ENCODE results near the gene SH3GLB1.

Gene SH3GLB1

DNA sequence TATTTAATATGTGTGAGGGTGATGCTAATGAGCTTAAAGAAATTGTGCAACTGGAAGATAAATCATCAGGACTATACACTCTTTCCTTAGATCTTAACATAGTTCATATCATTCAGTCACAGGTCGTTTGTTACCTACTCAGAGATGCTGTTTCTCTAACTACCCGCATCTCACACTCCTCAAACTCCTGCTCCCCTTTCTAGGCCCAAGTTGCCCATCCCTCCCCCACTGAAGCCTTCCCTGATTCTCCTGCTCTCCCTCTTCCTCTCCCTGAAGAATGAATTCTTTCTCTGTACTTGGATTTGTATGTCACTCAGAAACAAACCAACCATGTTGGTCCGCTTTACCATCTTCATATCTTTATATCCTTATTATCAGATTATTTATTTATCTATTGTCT is 9.1 kb downstream of the SH3GLB1 start:
- no peaks in the 10 kb centered on the region for H3K27me3 ChIP-seq (ENCODE audit: control insufficient read depth in 1 of 2, insufficient read depth in 1 of 2, low read length in 2 of 2)
- no peaks in the 10 kb centered on the region for H3K79me1 ChIP-seq (replicated peaks; ENCODE audit: low read length, poor library complexity, severe bottlenecking)
- H3K23ac ChIP-seq (ENCODE audit: low read length in 2 of 2), result no peak overlapping the region
- H2BK5ac ChIP-seq (ENCODE audit: low read depth, low read length, poor library complexity, severe bottlenecking), result no peak overlapping the region
- peaks cover 7 to 61% of the 10 kb centered on the region in 2 experiments for H3K36me3 ChIP-seq (ENCODE audit: control insufficient read depth in 1 of 2, insufficient read depth in 2 of 2, low read depth in 1 of 2, low read length in 2 of 2)
- WGBS, result 93% methylated on average over 2 of the region's 3 CpGs
- no peak overlapping the region for H2BK15ac ChIP-seq (ENCODE audit: low read depth, poor library complexity, severe bottlenecking)
- no peak overlapping the region for H3K4me3 ChIP-seq (ENCODE audit: insufficient read depth in 1 of 2, low read depth in 1 of 2, low read length in 2 of 2)
- H3K14ac ChIP-seq (ENCODE audit: low read length in 2 of 2), result no peak overlapping the region
- no peak overlapping the region for H3K18ac ChIP-seq (ENCODE audit: low read depth in 1 of 2, low read length in 2 of 2)
- no peak overlapping the region for H3K4ac ChIP-seq (ENCODE audit: low read depth in 1 of 2, low read length in 2 of 2)
- H4K91ac ChIP-seq (ENCODE audit: low read length), result no peak overlapping the region
- H3K4me1 ChIP-seq (ENCODE audit: control insufficient read depth, insufficient read depth, low read depth, low read length), result peaks cover 3% of the 10 kb centered on the region
- no peak overlapping the region for H2BK120ac ChIP-seq (ENCODE audit: low read depth, low read length)
- H3K27ac ChIP-seq (ENCODE audit: low read length, poor library complexity, severe bottlenecking), result no peak overlapping the region
- no peak overlapping the region for H4K8ac ChIP-seq (ENCODE audit: low read length)
- H2AK5ac ChIP-seq (ENCODE audit: low read length, severe bottlenecking), result no peak overlapping the region
- no peak overlapping the region for H2BK12ac ChIP-seq (ENCODE audit: low read length in 2 of 2)
- H3K4me2 ChIP-seq (ENCODE audit: low read length, poor library complexity, severe bottlenecking), result no peak overlapping the region
- no peaks in the 10 kb centered on the region for H3K9me3 ChIP-seq (ENCODE audit: control insufficient read depth, low read length)
- no peak overlapping the region for H2AFZ ChIP-seq (ENCODE audit: low read depth, low read length)
- no peak for DNase-seq
- no peak overlapping the region for H3K9ac ChIP-seq (ENCODE audit: low read length)

- Histone ChIP-seq H3K27ac (ENCODE audit: low read length, poor library complexity, severe bottlenecking) (no peak overlapping the region), H3K36me3 (ENCODE audit: control insufficient read depth in 1 of 2, insufficient read depth in 2 of 2, low read depth in 1 of 2, low read length in 2 of 2) (peaks cover 7 to 67% of the 10 kb centered on the region in 2 experiments), H3K23ac (ENCODE audit: low read length in 2 of 2) (no peak overlapping the region), H3K27me3 (ENCODE audit: control insufficient read depth in 1 of 2, insufficient read depth in 1 of 2, low read length in 2 of 2) (no peaks in the 10 kb centered on the region), H3K4me3 (ENCODE audit: insufficient read depth in 1 of 2, low read depth in 1 of 2, low read length in 2 of 2) (no peak overlapping the region), H2BK12ac (ENCODE audit: low read length in 2 of 2) (no peak overlapping the region), H4K91ac (ENCODE audit: low read length) (no peak overlapping the region), H3K9me3 (ENCODE audit: control insufficient read depth, low read length) (no peaks in the 10 kb centered on the region), H3K9ac (ENCODE audit: low read length) (no peak overlapping the region), H3K4ac (ENCODE audit: low read depth in 1 of 2, low read length in 2 of 2) (no peak overlapping the region), H3K4me2 (ENCODE audit: low read length, poor library complexity, severe bottlenecking) (no peak overlapping the region), H2AFZ (ENCODE audit: low read depth, low read length) (no peak overlapping the region), H2BK5ac (ENCODE audit: low read depth, low read length, poor library complexity, severe bottlenecking) (no peak overlapping the region), H2BK15ac (ENCODE audit: low read depth, poor library complexity, severe bottlenecking) (no peak overlapping the region), H3K18ac (ENCODE audit: low read depth in 1 of 2, low read length in 2 of 2) (no peak overlapping the region), H2BK120ac (ENCODE audit: low read depth, low read length) (no peak overlapping the region), H3K79me1 (replicated peaks; ENCODE audit: low read length, poor library complexity, severe bottlenecking) (no peaks in the 10 kb centered on the region), H3K14ac (ENCODE audit: low read length in 2 of 2) (no peak overlapping the region), H3K4me1 (ENCODE audit: control insufficient read depth, insufficient read depth, low read depth, low read length) (peaks cover 3% of the 10 kb centered on the region), H4K8ac (ENCODE audit: low read length) (no peak overlapping the region), H2AK5ac (ENCODE audit: low read length, severe bottlenecking) (no peak overlapping the region)
- DNase-seq, result peak; percentile 22
- 100% methylated on average over 1 of the region's 1 CpG for WGBS
Observed at GRCh38 chr1:86714159-86714558, 9.8 kb downstream of the SH3GLB1 start.

DNA sequence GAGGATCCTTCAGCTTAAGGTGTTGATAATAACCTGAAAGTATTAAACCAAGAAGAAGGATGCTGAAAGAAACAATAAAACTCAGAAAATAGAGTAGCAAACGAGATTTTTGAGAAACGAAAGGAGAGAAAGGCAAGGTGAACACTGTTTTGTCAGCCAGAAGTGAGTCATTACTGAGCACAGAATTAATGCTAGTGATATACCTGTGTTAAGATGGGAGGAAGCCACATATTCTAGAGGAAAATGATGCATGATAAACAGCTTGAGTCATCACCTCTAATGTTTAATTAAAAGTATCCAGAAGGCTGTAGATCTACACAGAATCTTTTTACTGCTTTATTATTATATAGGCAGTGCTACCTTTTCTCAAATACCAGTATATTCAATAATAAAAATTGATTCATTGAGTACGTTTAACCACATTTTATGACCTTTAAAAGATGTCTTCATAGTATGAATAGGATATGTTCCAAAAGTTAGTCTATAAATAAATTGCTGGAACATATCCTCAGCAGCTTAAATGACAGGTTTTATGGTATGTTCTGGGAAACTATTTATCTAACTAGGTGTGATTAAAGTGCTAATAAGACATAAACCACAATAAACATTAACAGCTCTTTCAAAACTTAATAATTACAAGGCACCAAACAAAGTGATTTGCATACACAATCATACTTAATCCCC is 10.3 kb downstream of the SH3GLB1 start:
- Histone ChIP-seq H3K4ac (ENCODE audit: low read depth in 1 of 2, low read length in 2 of 2) (no peak overlapping the region), H3K27ac (ENCODE audit: low read length, poor library complexity, severe bottlenecking) (no peak overlapping the region), H2BK12ac (ENCODE audit: low read length in 2 of 2) (no peak overlapping the region), H4K91ac (ENCODE audit: low read length) (no peak overlapping the region), H3K23ac (ENCODE audit: low read length in 2 of 2) (no peak overlapping the region), H3K4me2 (ENCODE audit: low read length, poor library complexity, severe bottlenecking) (no peak overlapping the region), H3K79me1 (replicated peaks; ENCODE audit: low read length, poor library complexity, severe bottlenecking) (no peaks in the 10 kb centered on the region), H2BK15ac (ENCODE audit: low read depth, poor library complexity, severe bottlenecking) (no peak overlapping the region), H3K27me3 (ENCODE audit: control insufficient read depth in 1 of 2, insufficient read depth in 1 of 2, low read length in 2 of 2) (no peaks in the 10 kb centered on the region), H2BK5ac (ENCODE audit: low read depth, low read length, poor library complexity, severe bottlenecking) (no peak overlapping the region), H3K9ac (ENCODE audit: low read length) (no peak overlapping the region), H3K36me3 (ENCODE audit: control insufficient read depth in 1 of 2, insufficient read depth in 2 of 2, low read depth in 1 of 2, low read length in 2 of 2) (peaks cover 7 to 70% of the 10 kb centered on the region in 2 experiments), H3K14ac (ENCODE audit: low read length in 2 of 2) (no peak overlapping the region), H3K18ac (ENCODE audit: low read depth in 1 of 2, low read length in 2 of 2) (no peak overlapping the region), H2BK120ac (ENCODE audit: low read depth, low read length) (no peak overlapping the region), H3K4me3 (ENCODE audit: insufficient read depth in 1 of 2, low read depth in 1 of 2, low read length in 2 of 2) (no peak overlapping the region), H3K9me3 (ENCODE audit: control insufficient read depth, low read length) (no peaks in the 10 kb centered on the region), H4K8ac (ENCODE audit: low read length) (no peak overlapping the region), H2AFZ (ENCODE audit: low read depth, low read length) (no peak overlapping the region), H2AK5ac (ENCODE audit: low read length, severe bottlenecking) (no peak overlapping the region), H3K4me1 (ENCODE audit: control insufficient read depth, insufficient read depth, low read depth, low read length) (peaks cover 3% of the 10 kb centered on the region)
- WGBS, result 98% methylated on average over 2 of the region's 3 CpGs
- DNase-seq, result no peak

GRCh38 chr1:86718786-86719185 is 14.4 kb downstream of the SH3GLB1 start:
- no peak overlapping the region for H3K18ac ChIP-seq (ENCODE audit: low read depth in 1 of 2, low read length in 2 of 2)
- H2BK5ac ChIP-seq (ENCODE audit: low read depth, low read length, poor library complexity, severe bottlenecking), result no peak overlapping the region
- no peak overlapping the region for H3K4ac ChIP-seq (ENCODE audit: low read depth in 1 of 2, low read length in 2 of 2)
- H2AFZ ChIP-seq (ENCODE audit: low read depth, low read length), result no peak overlapping the region
- 79% methylated on average over 1 of the region's 2 CpGs for WGBS
- H3K4me1 ChIP-seq (ENCODE audit: control insufficient read depth, insufficient read depth, low read depth, low read length), result no peaks in the 10 kb centered on the region
- H2BK120ac ChIP-seq (ENCODE audit: low read depth, low read length), result no peak overlapping the region
- no peak overlapping the region for H4K91ac ChIP-seq (ENCODE audit: low read length)
- H3K9ac ChIP-seq (ENCODE audit: low read length), result peak overlapping the region; percentile 21
- no peak overlapping the region for H3K4me2 ChIP-seq (ENCODE audit: low read length, poor library complexity, severe bottlenecking)
- no peak overlapping the region for H3K4me3 ChIP-seq (ENCODE audit: insufficient read depth in 1 of 2, low read depth in 1 of 2, low read length in 2 of 2)
- peaks cover 5% of the 10 kb centered on the region for H3K79me1 ChIP-seq (replicated peaks; ENCODE audit: low read length, poor library complexity, severe bottlenecking)
- no peaks in the 10 kb centered on the region for H3K9me3 ChIP-seq (ENCODE audit: control insufficient read depth, low read length)
- H2AK5ac ChIP-seq (ENCODE audit: low read length, severe bottlenecking), result no peak overlapping the region
- peaks cover 12 to 91% of the 10 kb centered on the region in 2 experiments for H3K36me3 ChIP-seq (ENCODE audit: control insufficient read depth in 1 of 2, insufficient read depth in 2 of 2, low read depth in 1 of 2, low read length in 2 of 2)
- no peak for DNase-seq
- no peak overlapping the region for H3K27ac ChIP-seq (ENCODE audit: low read length, poor library complexity, severe bottlenecking)
- H4K8ac ChIP-seq (ENCODE audit: low read length), result no peak overlapping the region
- H2BK15ac ChIP-seq (ENCODE audit: low read depth, poor library complexity, severe bottlenecking), result no peak overlapping the region
- H3K27me3 ChIP-seq (ENCODE audit: control insufficient read depth in 1 of 2, insufficient read depth in 1 of 2, low read length in 2 of 2), result no peaks in the 10 kb centered on the region
- no peak overlapping the region for H3K23ac ChIP-seq (ENCODE audit: low read length in 2 of 2)
- H2BK12ac ChIP-seq (ENCODE audit: low read length in 2 of 2), result no peak overlapping the region
- no peak overlapping the region for H3K14ac ChIP-seq (ENCODE audit: low read length in 2 of 2)

All from mesenchymal stem cell (in vitro differentiated cells and primary cell).